HCEC 1CT (cell line): ENCODE measurements around the gene HLA-B.
A peak's percentile ranks its signal among the peaks of the same experiment; 100 is the strongest.
"Not testable (repeated sequence)": the region's sequence is repeated elsewhere in the genome, so short reads cannot be mapped to it uniquely, and the experiment has no call there.

Source experiments
- DNase-seq: peaks from one replicate; pipeline ENCODE4 v3.0.0-alpha.2; 2017

The HLA-B gene

GRCh38 chr6:31381666-31382065, 24.7 kb upstream of the HLA-B start:
- DNase-seq, result no peak

GRCh38 chr6:31379850-31380249, 22.9 kb upstream of the HLA-B start:
- DNase-seq, result no peak

GRCh38 chr6:31378721-31379103, 21.7 kb upstream of the HLA-B start:
- no peak for DNase-seq

GRCh38 chr6:31378062-31378720, 21.2 kb upstream of the HLA-B start:
- DNase-seq, result no peak

GRCh38 chr6:31377029-31377428, 20.1 kb upstream of the HLA-B start:
- no peak for DNase-seq

- DNase-seq, result no peak
Measured at GRCh38 chr6:31375699-31376098, 18.7 kb upstream of the HLA-B start.

GRCh38 chr6:31374118-31374517, 17.1 kb upstream of the HLA-B start:
- DNase-seq, result not testable (repeated sequence)

- no peak for DNase-seq
Measured at GRCh38 chr6:31368461-31368860, 11.5 kb upstream of the HLA-B start.

GRCh38 chr6:31366693-31367470, 9.9 kb upstream of the HLA-B start:
- DNase-seq, result peak; percentile 73

GRCh38 chr6:31365864-31366263, 8.9 kb upstream of the HLA-B start:
- DNase-seq, result no peak

- DNase-seq, result no peak
Measured at GRCh38 chr6:31363811-31364210, 6.8 kb upstream of the HLA-B start.

- no peak for DNase-seq
Measured at GRCh38 chr6:31362751-31363150, 5.8 kb upstream of the HLA-B start.

- DNase-seq, result no peak
Measured at GRCh38 chr6:31359581-31359980, 2.6 kb upstream of the HLA-B start.

GRCh38 chr6:31358302-31358701, 1.3 kb upstream of the HLA-B start:
- no peak for DNase-seq

- no peak for DNase-seq
Measured at GRCh38 chr6:31357886-31358285, 907 bp upstream of the HLA-B start.

- DNase-seq, result peak; percentile 18
Measured at GRCh38 chr6:31356216-31356945, 598 bp downstream of the HLA-B start.

- no peak for DNase-seq
Measured at GRCh38 chr6:31355583-31355948, 1.4 kb downstream of the HLA-B start.

- DNase-seq, result no peak
Measured at GRCh38 chr6:31354864-31355582, 2.0 kb downstream of the HLA-B start.

GRCh38 chr6:31354158-31354863, 2.7 kb downstream of the HLA-B start:
- no peak for DNase-seq

GRCh38 chr6:31353384-31353945, 3.5 kb downstream of the HLA-B start:
- DNase-seq, result no peak

GRCh38 chr6:31352683-31353383, 4.1 kb downstream of the HLA-B start:
- DNase-seq, result no peak

GRCh38 chr6:31352310-31352682, 4.7 kb downstream of the HLA-B start:
- no peak for DNase-seq
